Keratinocyte (primary cell): ENCODE results near the gene GADD45G. TPM values are rescaled to one million over a fixed set of nuclear protein-coding genes. Genes with fewer than 3 reads are reported as not detected.

ENCODE experiments used
- DNase-seq: peaks from one replicate; pipeline ENCODE4 v3.0.0-alpha.2; 2011; ENCODE audit warnings: low read depth, missing footprints, low spot score
- FAIRE-seq: peaks from 2 replicates; lab custom pipeline; 2011; peaks lifted over from hg19 to GRCh38; lab: Jason Lieb, UNC
- H2AFZ ChIP-seq: 2 replicates; pipeline ENCODE4 v1.6.0; 2012; ENCODE audit warnings: low read length, control low read depth, inconsistent platforms; ENCODE audit not compliant: control insufficient read depth
- H3K27ac ChIP-seq: 2 replicates; pipeline ENCODE4 v1.5.1; 2011; ENCODE audit warnings: low read length; ENCODE audit not compliant: control insufficient read depth, insufficient read depth
- H3K27me3 ChIP-seq: 3 replicates; pipeline ENCODE4 v1.6.0; 2011; ENCODE audit warnings: low read length; ENCODE audit not compliant: control insufficient read depth, insufficient read depth; ENCODE audit errors: extremely low read depth
- H3K36me3 ChIP-seq, 2 experiments: 2 replicates in 1 of 2; 3 replicates in 1 of 2; pipeline ENCODE4 v1.5.1; 2011; ENCODE audit warnings: low read length in 2 of 2, mild to moderate bottlenecking in 1 of 2; ENCODE audit not compliant: control insufficient read depth in 2 of 2, insufficient read depth in 2 of 2; ENCODE audit errors: extremely low read depth in 1 of 2
- H3K4me1 ChIP-seq: 3 replicates; pipeline ENCODE4 v1.5.1; 2011; ENCODE audit warnings: low read length; ENCODE audit not compliant: control insufficient read depth, insufficient read depth; ENCODE audit errors: extremely low read depth
- H3K4me2 ChIP-seq: 3 replicates; pipeline ENCODE4 v1.6.0; 2011; ENCODE audit warnings: low read depth, low read length; ENCODE audit not compliant: control insufficient read depth, insufficient read depth; ENCODE audit errors: extremely low read depth
- H3K4me3 ChIP-seq, 3 experiments: fragments of 200-600 bp in 1 of 3; sonication (generic) in 1 of 3; 2 replicates in 2 of 3; 3 replicates in 1 of 3; pipeline ENCODE4 v1.5.1; 2011 to 2016; ENCODE audit warnings: low read length in 3 of 3, mild to moderate bottlenecking in 3 of 3, control low read depth in 2 of 3, inconsistent platforms in 1 of 3, low read depth in 1 of 3, mixed read lengths in 1 of 3, mixed run types in 1 of 3, moderate library complexity in 1 of 3; ENCODE audit not compliant: control insufficient read depth in 2 of 3, insufficient read depth in 2 of 3; ENCODE audit errors: extremely low read depth in 1 of 3
- H3K79me2 ChIP-seq: 2 replicates; pipeline ENCODE4 v1.6.0; 2012; ENCODE audit warnings: low read length; ENCODE audit not compliant: control insufficient read depth, insufficient read depth
- H3K9ac ChIP-seq: 3 replicates; pipeline ENCODE4 v1.6.0; 2011; ENCODE audit warnings: low read length; ENCODE audit not compliant: control insufficient read depth, insufficient read depth; ENCODE audit errors: extremely low read depth
- H3K9me1 ChIP-seq: 3 replicates; pipeline ENCODE4 v1.6.0; 2011; ENCODE audit warnings: low read length; ENCODE audit not compliant: control insufficient read depth, insufficient read depth; ENCODE audit errors: extremely low read depth
- H3K9me3 ChIP-seq: 2 replicates; pipeline ENCODE4 v1.5.1; 2012; ENCODE audit warnings: low read depth, low read length; ENCODE audit not compliant: control insufficient read depth
- H4K20me1 ChIP-seq: 3 replicates; pipeline ENCODE4 v1.6.0; 2011; ENCODE audit warnings: low read length; ENCODE audit not compliant: control insufficient read depth, insufficient read depth; ENCODE audit errors: extremely low read depth
- CTCF ChIP-seq, 3 experiments: IDR thresholded peaks in 1 of 3; conservative IDR thresholded peaks in 1 of 3; optimal IDR thresholded peaks in 1 of 3; 2 replicates in 2 of 3; 3 replicates in 1 of 3; pipeline versions ENCODE3 to v1.5.1; 2011; ENCODE audit warnings: low read length in 3 of 3, mild to moderate bottlenecking in 3 of 3, moderate library complexity in 2 of 3, control low read depth in 1 of 3, inconsistent platforms in 1 of 3; ENCODE audit not compliant: insufficient read depth in 2 of 3; ENCODE audit errors: extremely low read depth in 1 of 3
- EZH2 ChIP-seq: IDR thresholded peaks from one replicate; pipeline ENCODE4 v1.6.1; 2012; ENCODE audit warnings: inconsistent platforms, mild to moderate bottlenecking, low read length, moderate library complexity
- dilution Hi-C: fragments of 300-500 bp; cut with MboI; formaldehyde crosslinking; loops from one replicate; pipeline ENCODE4 v1.7.0; 2020; ENCODE audit warnings: low sequenced_read_pairs; ENCODE audit not compliant: extremely low pct_ligation_motif_present
- polyA minus RNA-seq, 3 experiments: library from RNA; depleted of rRNA, polyadenylated mRNA; stranded (reverse); fragments of >200 nt; gene quantifications; 1 replicate in 1 of 3; 2 replicates in 1 of 3; 3 replicates in 1 of 3; pipeline ENCODE4 v1.2.3, GENCODE V29; 2011
- polyA plus RNA-seq, 5 experiments: library from polyadenylated mRNA; depleted of rRNA in 3 of 5; stranded (reverse) in 3 of 5; stranded (forward) in 1 of 5; unstranded in 1 of 5; fragments of >200 nt; gene quantifications; 1 replicate in 1 of 5; 2 replicates in 3 of 5; 3 replicates in 1 of 5; pipeline versions ENCODE4 v1.2.1 to v1.2.3, GENCODE V29; 2011 to 2012; ENCODE audit warnings: missing spikeins in 2 of 5, low read depth in 1 of 5, low replicate concordance in 1 of 5

Gene GADD45G
- polyA plus RNA-seq: 0.05 to 0.27 TPM in 2 of 3 replicates, not detected in the other
- 0.84 TPM for polyA plus RNA-seq (2011; ENCODE audit: low read depth)
- polyA plus RNA-seq (2011; cell fraction: cytosol; rRNA removed): not detected in 2 replicates
- polyA plus RNA-seq (2011; cell fraction: nucleus; rRNA removed): not detected in 2 replicates
- 2.9 TPM in 1 of 2 replicates, not detected in the other for polyA plus RNA-seq (2012; ENCODE audit: low replicate concordance)
- polyA minus RNA-seq: not detected in 3 replicates
- polyA minus RNA-seq (2011; cell fraction: cytosol; rRNA and poly(A)+ RNA removed): not detected
- polyA minus RNA-seq (2011; cell fraction: nucleus; rRNA and poly(A)+ RNA removed): not detected in 2 replicates

DNA sequence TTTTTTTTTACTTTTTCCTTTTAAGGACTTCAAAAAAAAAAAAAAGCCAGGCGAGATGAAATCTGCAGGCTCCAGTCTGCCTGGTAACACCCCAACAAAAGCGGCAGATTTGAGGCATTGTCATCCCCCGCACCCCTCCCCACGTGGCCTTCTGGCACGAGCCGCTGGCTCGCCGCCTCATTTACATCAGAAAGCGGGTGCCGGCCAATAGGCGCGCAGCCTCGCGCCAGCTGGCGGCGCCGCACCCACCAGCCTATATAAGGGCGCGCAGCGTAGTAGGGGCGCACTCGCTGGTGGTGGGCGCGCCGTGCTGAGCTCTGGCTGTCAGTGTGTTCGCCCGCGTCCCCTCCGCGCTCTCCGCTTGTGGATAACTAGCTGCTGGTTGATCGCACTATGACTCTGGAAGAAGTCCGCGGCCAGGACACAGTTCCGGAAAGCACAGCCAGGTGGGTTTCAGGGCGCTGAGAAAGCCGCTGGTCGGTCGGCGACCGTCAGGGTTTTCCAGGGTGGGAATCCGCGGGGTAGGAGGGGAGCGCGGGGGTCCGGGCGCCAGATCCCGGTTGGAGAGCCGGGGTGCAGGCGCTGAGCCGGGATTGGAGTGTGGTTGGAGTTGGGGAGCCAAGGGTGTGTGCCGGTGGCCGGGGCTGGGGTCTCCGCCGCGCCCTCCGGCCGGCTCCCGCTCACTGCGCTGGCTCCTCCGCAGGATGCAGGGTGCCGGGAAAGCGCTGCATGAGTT lies at the start of gene GADD45G:
GADD45G (plus strand) TSS at position 284 of the 736 bp plus-strand sequence; CDS start at position 394, 110 bp downstream.
- Histone ChIP-seq H3K79me2 (no peaks in the 10 kb centered on the region), H3K4me3 (peak within 1 kb of the TSS; percentile 44 to 56 (median 55)), H3K36me3 (no peaks in the 10 kb centered on the region), H2AFZ (peak within 1 kb of the TSS; percentile 76), H3K9me1 (no peaks in the 10 kb centered on the region), H4K20me1 (no peaks in the 10 kb centered on the region), H3K4me1 (peaks cover 29% of the 10 kb centered on the region), H3K27ac (no peak within 1 kb of the TSS), H3K9ac (no peak within 1 kb of the TSS), H3K9me3 (no peaks in the 10 kb centered on the region), H3K4me2 (peak within 1 kb of the TSS; percentile 83), H3K27me3 (peaks cover 41% of the 10 kb centered on the region)
- DNase-seq: no peak
- FAIRE-seq: no peak
- dilution Hi-C loops: loop anchor here (10.0 kb wide), 1 partner anchor 500 kb away; no protein-coding TSS in a partner anchor
- peak in 2 of 3 experiments; percentile 9 to 19 for TF ChIP-seq CTCF (optimal IDR thresholded peaks at IDR 0.05 in 1 of 3, IDR thresholded peaks at IDR 0.05 in 1 of 3, conservative IDR thresholded peaks at IDR 0.05 in 1 of 3; ENCODE audit: extremely low read depth in 1 of 3, insufficient read depth in 2 of 3, low read length in 3 of 3)
- peak; percentile 65 for TF ChIP-seq EZH2

- H3K9ac ChIP-seq: no peak overlapping the region
- dilution Hi-C loops: no loop called here
- no peak overlapping the region for H2AFZ ChIP-seq
- no peak overlapping the region for H3K27ac ChIP-seq
- no peak overlapping the region for H3K4me3 ChIP-seq
- H3K4me1 ChIP-seq: no peaks in the 10 kb centered on the region
- no peaks in the 10 kb centered on the region for H4K20me1 ChIP-seq
- no peak overlapping the region for H3K4me2 ChIP-seq
- TF ChIP-seq CTCF (optimal IDR thresholded peaks at IDR 0.05 in 1 of 3, IDR thresholded peaks at IDR 0.05 in 1 of 3, conservative IDR thresholded peaks at IDR 0.05 in 1 of 3; ENCODE audit: extremely low read depth in 1 of 3, insufficient read depth in 2 of 3, low read length in 3 of 3) (no peak), EZH2 (no peak)
- FAIRE-seq (no peak), DNase-seq (no peak)
- H3K9me3 ChIP-seq: no peaks in the 10 kb centered on the region
- H3K79me2 ChIP-seq: no peaks in the 10 kb centered on the region
- H3K36me3 ChIP-seq: no peaks in the 10 kb centered on the region
- no peaks in the 10 kb centered on the region for H3K9me1 ChIP-seq
- H3K27me3 ChIP-seq: peaks cover 11% of the 10 kb centered on the region
Observed at GRCh38 chr9:89555036-89555415, 49.8 kb upstream of the GADD45G start.
